ENCODE results near the gene UBE4B. TPM values are rescaled to one million over a fixed set of nuclear protein-coding genes. Genes with fewer than 3 reads are reported as not detected.
A peak's percentile ranks its signal among the peaks of the same experiment; 100 is the strongest.
"Not testable (repeated sequence)": the region's sequence is repeated elsewhere in the genome, so short reads cannot be mapped to it uniquely, and the experiment has no call there.

The UBE4B gene
- total and polyA plus RNA-seq, 2 of the 13 experiments (the other 11 are each of a cell fraction or from before 2014, with no cell fraction given), result 15.2 to 24.8 TPM

- DNase-seq (ENCODE audit: low spot score); intact Hi-C loops (cut with micrococcal nuclease; ENCODE audit: unreplicated experiment): not testable (repeated sequence)
These were observed 3.7 kb upstream of the UBE4B start for GRCh38 chr1:10028956-10029500.

GRCh38 chr1:10031461-10031860 is 1.3 kb upstream of the UBE4B start:
- ATAC-seq, result no peak
- no peak overlapping the region for H3K27ac ChIP-seq (ENCODE audit: extremely low read length, insufficient read depth, low read length)
- H3K4me2 ChIP-seq (ENCODE audit: low read depth, low read length), result no peak overlapping the region
- peaks cover 23% of the 10 kb centered on the region for H3K79me2 ChIP-seq (ENCODE audit: insufficient read depth, low read length)
- H3K4me1 ChIP-seq (ENCODE audit: insufficient read depth, low read length), result peaks cover 11% of the 10 kb centered on the region
- 97% methylated on average over 3 of the region's 3 CpGs for WGBS (ENCODE audit: low lambda C conversion rate)
- intact Hi-C loops (cut with micrococcal nuclease; ENCODE audit: unreplicated experiment) (no loop called here), in situ Hi-C loops (cut with HindIII; ENCODE audit: extremely low pct_ligation_motif_present, low pct_unique_long_range_greater_than_20kb) (loop anchor here (5.0 to 10.0 kb wide), 2 partner anchors 89 to 157 kb away; partner anchors contain the start of genes LZIC and NMNAT1)
- no peaks in the 10 kb centered on the region for H3K36me3 ChIP-seq (replicated peaks in 1 of 2; ENCODE audit: control insufficient read depth in 1 of 2, insufficient read depth in 2 of 2, low read length in 2 of 2)
- ChIA-PET CTCF (ENCODE audit: low intra/inter-chr PET ratio, low total read pairs) (interaction anchor here (2.7 kb wide), 1 partner anchor 156 kb away, joined by 16 read pairs; no protein-coding TSS in a partner anchor), POLR2A (no interaction called here)
- TF ChIP-seq ZNF256 (CRISPR knock-in tag; conservative IDR thresholded peaks at IDR 0.05), result no peak
- TF ChIP-seq HNRNPL (IDR thresholded peaks at IDR 0.05; ENCODE audit: low read depth, low read length), result no peak
- peak; percentile 80 for TF ChIP-seq BCL6 (CRISPR knock-in tag; IDR thresholded peaks at IDR 0.05)
- TF ChIP-seq REL (CRISPR knock-in tag; conservative IDR thresholded peaks at IDR 0.05), result no peak
- TF ChIP-seq ZNF619 (CRISPR knock-in tag; IDR thresholded peaks at IDR 0.05), result no peak
- H3K9ac ChIP-seq (ENCODE audit: insufficient read depth, low read depth, low read length), result no peak overlapping the region
- no TSS peak for BruUV-seq (replicated peaks)
- H3K4me3 ChIP-seq (replicated peaks in 1 of 3; ENCODE audit: insufficient read depth in 1 of 3, low read depth in 2 of 3, low read length in 3 of 3), result no peak overlapping the region
- H4K20me1 ChIP-seq (ENCODE audit: insufficient read depth, low read length), result no peaks in the 10 kb centered on the region
- no peak for FAIRE-seq
- no peak overlapping the region for H2AFZ ChIP-seq (ENCODE audit: low read length)
- no peaks in the 10 kb centered on the region for H3K9me3 ChIP-seq (ENCODE audit: low read length)
- DNase-seq (ENCODE audit: low spot score), result no peak
- H3K27me3 ChIP-seq (ENCODE audit: control insufficient read depth in 1 of 2, insufficient read depth in 2 of 2, low read length in 2 of 2), result no peaks in the 10 kb centered on the region; a peak in 1 of 5 replicates

More at GRCh38 chr1:10028956-10029500, 3.7 kb upstream of the UBE4B start:
- TF ChIP-seq CEBPB (IDR thresholded peaks at IDR 0.05; ENCODE audit: borderline replicate concordance, low read depth, low read length), result peak; percentile 4; the same call in 1 of the 2 replicates
- H3K4me1 ChIP-seq (ENCODE audit: insufficient read depth, low read length); in situ Hi-C loops (cut with HindIII; ENCODE audit: extremely low pct_ligation_motif_present, low pct_unique_long_range_greater_than_20kb); H3K36me3 ChIP-seq (replicated peaks in 1 of 2; ENCODE audit: control insufficient read depth in 1 of 2, insufficient read depth in 2 of 2, low read length in 2 of 2); H3K27me3 ChIP-seq (ENCODE audit: control insufficient read depth in 1 of 2, insufficient read depth in 2 of 2, low read length in 2 of 2); H3K79me2 ChIP-seq (ENCODE audit: insufficient read depth, low read length); POLR2A ChIA-PET; FAIRE-seq; H3K4me3 ChIP-seq (replicated peaks in 1 of 3; ENCODE audit: insufficient read depth in 1 of 3, low read depth in 2 of 3, low read length in 3 of 3); H3K9me3 ChIP-seq (ENCODE audit: low read length); H3K9ac ChIP-seq (ENCODE audit: insufficient read depth, low read depth, low read length); H3K27ac ChIP-seq (ENCODE audit: extremely low read length, insufficient read depth, low read length); BruUV-seq (replicated peaks); H2AFZ ChIP-seq (ENCODE audit: low read length); ATAC-seq; CTCF ChIA-PET (ENCODE audit: low intra/inter-chr PET ratio, low total read pairs); H4K20me1 ChIP-seq (ENCODE audit: insufficient read depth, low read length): not testable (repeated sequence)
- 34% methylated on average over 13 of the region's 24 CpGs for WGBS (ENCODE audit: low lambda C conversion rate)
- peak overlapping the region; percentile 53 for H3K4me2 ChIP-seq (ENCODE audit: low read depth, low read length)

Data from HepG2 (cell line).